ENCODE data around the gene WSCD2.

GRCh38 chr12:108117902-108118301 is 11.2 kb upstream of the WSCD2 start:
- TF ChIP-seq CTCF (conservative IDR thresholded peaks at IDR 0.05) (no peak), ZFX (IDR thresholded peaks at IDR 0.05) (no peak)

Measured in C4-2B (cell line).